Epithelial cell of proximal tubule (primary cell): ENCODE data around the gene IPO4. TPM values are rescaled to one million over a fixed set of nuclear protein-coding genes. Genes with fewer than 3 reads are reported as not detected.
A peak's percentile ranks its signal among the peaks of the same experiment; 100 is the strongest.

Source experiments
- DNase-seq: peaks from one replicate; pipeline ENCODE4 v3.0.0-alpha.2; 2011; ENCODE audit warnings: low read depth
- H3K4me3 ChIP-seq: 2 replicates; pipeline ENCODE4 v1.5.1; 2011; ENCODE audit warnings: low read depth, mild to moderate bottlenecking, low read length
- CTCF ChIP-seq: conservative IDR thresholded peaks from 2 replicates; pipeline ENCODE4 v1.5.1; 2012; ENCODE audit warnings: low read depth, mild to moderate bottlenecking, low read length
- total RNA-seq: library from RNA; depleted of rRNA; stranded (reverse); fragments of >200 nt; gene quantifications from 2 replicates; pipeline ENCODE4 v1.2.3, GENCODE V29; 2015

The IPO4 gene
- total RNA-seq, 1 donor from 2014 or later: 60.4 TPM

GRCh38 chr14:24194873-24195185 is 6.2 kb upstream of the IPO4 start:
- TF ChIP-seq CTCF: no peak
- DNase-seq: no peak

GRCh38 chr14:24194186-24194872 is 5.7 kb upstream of the IPO4 start:
- DNase-seq: no peak
- peak overlapping the region; percentile 74 for H3K4me3 ChIP-seq
- no peak for TF ChIP-seq CTCF

More at GRCh38 chr14:24194873-24195185, 6.2 kb upstream of the IPO4 start:
- peak overlapping the region; percentile 74 for H3K4me3 ChIP-seq

- no peak for DNase-seq
- H3K4me3 ChIP-seq: no peak overlapping the region
- TF ChIP-seq CTCF: no peak
Observed at GRCh38 chr14:24192933-24193332, 4.3 kb upstream of the IPO4 start.

- no peak for DNase-seq
- no peak for TF ChIP-seq CTCF
Observed at GRCh38 chr14:24190416-24190815, 1.8 kb upstream of the IPO4 start.

GRCh38 chr14:24189460-24189859 is 844 bp upstream of the IPO4 start:
- TF ChIP-seq CTCF: no peak
- no peak overlapping the region for H3K4me3 ChIP-seq
- DNase-seq: no peak

More at GRCh38 chr14:24190416-24190815, 1.8 kb upstream of the IPO4 start:
- H3K4me3 ChIP-seq: no peak overlapping the region

- DNase-seq: no peak
- H3K4me3 ChIP-seq: peak overlapping the region; percentile 93
- TF ChIP-seq CTCF: no peak
Observed at GRCh38 chr14:24189059-24189375, 401 bp upstream of the IPO4 start.

- DNase-seq: no peak
Observed at GRCh38 chr14:24187539-24187915, 1.1 kb downstream of the IPO4 start.

More at GRCh38 chr14:24187539-24187915, 1.1 kb downstream of the IPO4 start:
- peak overlapping the region; percentile 93 for H3K4me3 ChIP-seq
- TF ChIP-seq CTCF: no peak
